Right ventricle myocardium inferior (tissue), 1 donor: ENCODE measurements around the gene XAB2. TPM values are rescaled to one million over a fixed set of nuclear protein-coding genes. Genes with fewer than 3 reads are reported as not detected.
A peak's percentile ranks its signal among the peaks of the same experiment; 100 is the strongest.

ENCODE experiments used
- ATAC-seq: fragments of 200-7000 bp; cut with Tn5 transposase; one replicate; pipeline ENCODE4 v1.9.1; 2020; ENCODE audit warnings: mild to moderate bottlenecking, moderate library complexity
- DNase-seq: peaks from one replicate; pipeline ENCODE4 v3.0.0; 2021; ENCODE audit errors: missing footprints
- intact Hi-C: fragments of 100-400 bp; cut with DNase I; formaldehyde crosslinking; loops from one replicate; pipeline ENCODE4 v1.11.0; 2022
- total RNA-seq: library from RNA; stranded (reverse); fragmentation: NEBNext Ultra II Directional; extraction: Animal tissue kit (Norgen Biotek cat#: 25700); gene quantifications from one replicate; pipeline ENCODE4 v1.2.1, GENCODE V29; 2021
- donor health status: DM: no; HTN: yes; CAD: no; lungs with severe emphysema.

XAB2 gene
- total RNA-seq, 1 donor from 2014 or later: 25.3 TPM

DNA sequence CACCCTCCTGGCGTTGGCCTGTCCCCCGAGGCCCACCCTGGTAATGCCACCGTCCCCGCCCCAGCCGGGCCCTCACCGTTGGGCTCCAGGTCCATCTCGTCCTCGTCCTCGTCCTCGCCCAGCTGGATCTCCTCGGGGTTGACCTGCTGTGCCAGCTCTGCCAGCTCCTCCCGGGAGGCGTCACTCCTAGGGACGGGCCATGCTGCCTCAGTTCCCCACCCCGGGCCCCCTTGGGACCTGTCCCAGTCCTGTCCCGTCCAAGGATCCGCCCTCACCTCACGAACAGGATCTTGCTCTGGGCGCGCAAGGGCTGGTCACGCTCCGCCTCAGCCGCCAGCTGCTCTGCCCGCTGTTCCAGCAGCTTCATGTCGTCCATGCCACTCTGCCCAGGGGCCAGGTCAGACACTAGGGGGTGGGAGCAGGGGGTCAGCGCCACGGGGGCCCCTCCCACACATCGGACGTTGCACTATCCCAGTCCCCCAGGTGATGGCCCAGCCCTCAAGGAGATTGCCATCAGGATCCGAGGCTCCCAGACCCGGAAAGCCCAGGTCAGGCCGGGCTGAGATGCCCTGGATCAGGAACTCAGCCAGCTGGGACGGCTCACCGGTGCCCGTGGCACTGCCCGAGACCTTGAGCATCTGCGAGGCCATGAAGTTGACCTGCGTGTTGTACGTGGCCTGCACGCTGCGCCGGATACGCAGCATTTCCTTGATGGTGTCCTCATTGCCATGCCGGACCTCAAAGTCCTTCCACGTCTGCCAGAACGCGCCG is 9.5 kb downstream of the XAB2 start:
- DNase-seq (no peak), ATAC-seq (no peak)

DNA sequence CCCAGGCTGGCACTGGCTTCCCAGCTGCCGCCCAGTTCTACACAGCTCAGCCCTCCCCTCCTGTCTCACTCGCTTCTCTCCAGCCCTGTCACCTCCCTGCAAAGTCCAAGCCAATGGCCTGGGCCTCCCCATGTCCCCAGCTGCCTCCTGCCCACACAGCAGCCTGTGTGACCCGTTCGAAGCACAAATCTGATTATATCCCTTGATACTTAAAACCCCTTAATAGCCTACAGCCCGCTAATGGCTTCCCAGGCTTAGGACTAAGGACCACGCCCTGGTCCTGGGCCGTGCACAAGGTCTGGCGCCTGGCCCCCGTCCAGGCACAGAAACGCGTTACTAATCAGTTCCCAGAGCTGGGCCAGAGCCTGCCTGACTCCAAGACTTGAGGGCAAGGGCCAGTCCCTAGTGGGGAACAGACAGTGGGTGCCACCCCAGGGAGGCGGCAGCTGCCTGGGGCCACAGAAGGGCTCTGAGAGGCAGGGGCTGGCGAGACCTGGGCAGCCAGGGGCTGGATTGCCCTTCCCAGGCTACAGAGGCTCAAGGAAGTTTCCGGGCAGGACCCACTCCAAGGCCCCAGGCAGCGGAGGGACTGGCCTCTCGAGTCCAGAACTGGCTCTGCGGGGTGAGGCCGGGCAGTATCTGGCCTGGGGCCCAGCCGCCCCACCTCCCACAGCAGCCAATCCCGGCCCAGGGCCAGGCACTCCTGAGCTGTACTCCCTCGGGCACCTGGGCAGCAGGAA is 10.4 kb downstream of the XAB2 start:
- ATAC-seq (no peak), DNase-seq (no peak)
- intact Hi-C loops: no loop called here

More for the DNA sequence above, 9.5 kb downstream of the XAB2 start:
- intact Hi-C loops: no loop called here

DNA sequence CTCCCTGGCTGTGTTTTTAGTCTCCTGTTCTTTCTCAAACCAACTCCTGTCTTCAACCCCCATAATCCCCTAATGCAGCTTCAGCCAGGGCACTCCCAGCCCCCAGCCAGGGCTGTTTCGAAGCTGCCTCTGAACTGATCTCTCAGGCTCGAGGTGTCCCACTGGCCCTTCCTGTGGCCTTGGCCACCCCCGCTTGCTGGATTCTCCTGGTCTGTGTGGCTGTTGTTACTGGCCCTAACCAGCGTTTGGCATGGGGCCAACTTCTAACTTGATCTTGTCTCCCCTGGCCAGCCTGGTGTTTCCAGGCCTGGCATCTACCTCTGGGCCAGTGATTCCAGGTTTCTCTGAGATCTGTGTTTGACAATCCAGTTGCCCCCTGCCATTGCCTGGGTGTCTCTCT is 11.0 kb downstream of the XAB2 start:
- DNase-seq: no peak

DNA sequence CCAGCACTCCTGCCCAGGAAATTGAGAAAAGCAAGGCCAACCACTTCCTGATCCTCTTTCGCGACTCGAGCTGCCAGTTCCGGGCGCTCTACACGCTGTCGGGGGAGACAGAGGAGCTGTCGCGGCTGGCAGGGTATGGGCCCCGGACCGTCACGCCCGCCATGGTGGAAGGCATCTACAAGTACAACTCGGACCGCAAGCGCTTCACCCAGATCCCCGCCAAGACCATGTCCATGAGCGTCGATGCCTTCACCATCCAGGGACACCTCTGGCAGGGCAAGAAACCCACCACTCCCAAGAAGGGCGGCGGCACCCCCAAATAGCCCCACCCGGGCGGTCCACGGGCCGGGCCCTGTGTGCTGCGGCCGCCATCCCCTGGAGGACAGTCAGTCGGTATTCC is 11.6 kb downstream of the XAB2 start:
- DNase-seq: no peak
- no peak for ATAC-seq
- intact Hi-C loops: no loop called here

More for the DNA sequence above, 11.0 kb downstream of the XAB2 start:
- intact Hi-C loops: no loop called here
- no peak for ATAC-seq

DNA sequence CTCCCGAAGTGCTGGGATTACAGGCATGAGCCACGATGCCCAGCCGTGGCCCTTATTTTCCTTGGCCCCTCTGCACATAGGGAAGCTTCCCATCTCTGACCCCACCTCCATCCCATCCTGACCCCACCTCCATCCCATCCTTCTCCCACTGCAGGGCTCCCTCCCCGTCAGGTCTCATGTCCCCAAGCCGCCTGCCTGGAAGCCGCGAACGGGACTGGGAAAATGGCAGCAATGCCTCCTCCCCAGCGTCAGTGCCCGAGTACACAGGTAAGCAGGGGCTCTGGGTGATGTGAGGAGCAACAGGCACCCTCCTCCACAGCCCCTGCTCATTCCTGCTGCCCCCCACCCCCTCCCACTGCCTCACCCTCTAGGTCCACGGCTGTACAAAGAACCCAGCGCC is 12.2 kb downstream of the XAB2 start:
- intact Hi-C loops: no loop called here
- ATAC-seq (no peak), DNase-seq (no peak)

DNA sequence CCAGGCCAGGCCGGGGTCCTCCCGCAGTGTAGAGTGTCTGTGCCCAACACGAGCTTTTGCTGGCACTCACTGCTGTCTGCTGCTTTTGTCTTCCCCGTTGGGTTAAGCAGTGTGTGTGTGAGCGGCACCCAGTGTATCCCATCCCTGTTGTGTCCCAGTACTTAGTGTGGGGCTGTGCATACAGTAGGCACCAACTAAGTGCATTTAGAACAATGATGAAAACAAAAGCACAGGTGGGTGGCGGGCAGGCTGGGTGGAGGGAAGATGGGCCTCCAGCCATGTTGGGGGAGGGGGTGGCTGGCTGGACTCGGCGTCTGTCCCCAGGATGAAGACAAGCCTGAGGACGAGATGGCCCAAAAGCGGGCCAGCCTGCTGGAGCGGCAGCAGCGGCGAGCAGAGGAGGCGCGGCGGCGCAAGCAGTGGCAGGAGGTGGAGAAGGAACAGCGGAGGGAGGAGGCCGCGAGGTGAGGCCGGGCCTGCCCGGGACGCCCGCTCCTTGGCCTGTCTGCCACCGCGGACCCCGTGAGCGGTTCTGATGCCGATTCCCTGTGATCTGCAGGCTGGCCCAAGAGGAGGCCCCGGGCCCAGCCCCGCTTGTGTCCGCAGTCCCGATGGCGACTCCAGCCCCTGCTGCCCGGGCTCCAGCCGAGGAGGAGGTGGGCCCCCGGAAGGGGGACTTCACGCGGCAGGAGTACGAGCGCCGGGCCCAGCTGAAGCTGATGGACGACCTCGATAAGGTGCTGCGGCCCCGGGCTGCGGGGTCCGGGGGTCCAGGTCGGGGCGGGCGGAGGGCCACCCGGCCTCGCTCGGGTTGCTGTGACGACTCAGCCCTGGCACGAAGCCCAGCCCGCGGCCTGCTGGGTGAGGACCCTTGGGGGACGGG is 14.2 kb downstream of the XAB2 start:
- intact Hi-C loops: no loop called here
- ATAC-seq (no peak), DNase-seq (no peak)

DNA sequence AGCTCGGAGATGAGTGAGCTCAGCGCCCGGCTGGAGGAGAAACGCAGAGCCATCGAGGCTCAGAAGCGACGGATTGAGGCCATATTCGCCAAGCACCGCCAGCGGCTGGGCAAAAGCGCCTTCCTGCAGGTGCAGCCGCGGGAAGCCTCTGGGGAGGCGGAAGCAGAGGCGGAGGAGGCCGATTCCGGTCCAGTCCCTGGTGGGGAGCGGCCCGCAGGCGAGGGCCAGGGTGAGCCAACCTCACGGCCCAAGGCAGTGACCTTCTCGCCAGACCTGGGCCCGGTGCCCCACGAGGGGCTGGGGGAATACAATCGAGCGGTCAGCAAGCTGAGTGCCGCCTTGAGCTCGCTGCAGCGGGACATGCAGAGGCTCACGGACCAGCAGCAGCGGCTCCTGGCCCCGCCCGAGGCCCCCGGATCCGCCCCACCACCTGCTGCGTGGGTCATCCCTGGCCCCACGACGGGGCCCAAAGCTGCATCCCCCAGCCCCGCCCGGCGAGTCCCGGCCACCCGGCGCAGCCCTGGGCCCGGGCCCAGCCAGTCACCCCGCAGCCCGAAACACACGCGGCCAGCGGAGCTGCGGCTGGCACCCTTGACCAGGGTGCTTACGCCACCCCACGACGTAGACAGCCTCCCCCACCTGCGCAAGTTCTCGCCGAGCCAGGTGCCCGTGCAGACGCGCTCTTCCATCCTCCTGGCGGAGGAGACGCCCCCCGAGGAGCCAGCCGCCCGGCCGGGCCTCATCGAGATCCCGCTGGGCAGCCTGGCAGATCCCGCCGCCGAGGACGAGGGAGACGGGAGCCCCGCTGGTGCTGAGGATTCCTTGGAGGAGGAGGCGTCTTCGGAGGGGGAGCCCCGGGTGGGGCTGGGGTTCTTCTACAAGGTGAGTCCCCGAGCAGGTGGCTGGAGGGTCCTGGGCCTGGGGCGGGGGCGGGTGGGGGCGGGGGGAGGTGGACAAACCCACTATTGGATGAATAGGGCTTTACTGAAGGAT is 16.8 kb downstream of the XAB2 start:
- ATAC-seq (no peak), DNase-seq (no peak)
- intact Hi-C loops: no loop called here

DNA sequence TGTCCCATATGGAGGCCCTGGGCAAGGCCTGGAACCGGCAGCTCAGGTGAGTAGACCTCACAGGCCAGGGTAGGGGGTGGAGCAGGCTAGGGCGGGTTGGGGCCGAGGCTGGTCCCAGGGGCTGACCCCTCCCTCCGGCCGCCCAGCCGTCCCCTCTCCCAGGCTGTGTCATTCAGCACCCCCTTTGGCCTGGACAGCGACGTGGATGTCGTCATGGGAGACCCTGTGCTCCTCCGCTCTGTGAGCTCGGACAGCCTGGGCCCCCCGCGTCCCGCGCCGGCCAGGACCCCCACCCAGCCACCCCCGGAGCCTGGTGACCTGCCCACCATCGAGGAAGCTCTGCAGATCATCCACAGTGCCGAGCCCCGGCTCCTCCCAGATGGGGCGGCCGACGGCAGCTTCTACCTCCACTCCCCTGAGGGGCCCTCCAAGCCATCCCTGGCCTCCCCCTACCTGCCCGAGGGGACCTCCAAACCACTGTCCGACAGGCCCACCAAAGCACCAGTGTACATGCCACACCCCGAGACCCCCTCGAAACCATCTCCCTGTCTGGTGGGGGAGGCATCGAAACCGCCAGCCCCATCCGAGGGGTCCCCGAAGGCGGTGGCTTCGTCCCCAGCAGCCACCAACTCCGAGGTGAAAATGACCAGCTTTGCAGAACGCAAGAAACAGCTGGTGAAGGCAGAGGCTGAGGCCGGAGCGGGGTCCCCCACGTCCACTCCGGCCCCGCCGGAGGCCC is 17.6 kb downstream of the XAB2 start:
- DNase-seq (no peak), ATAC-seq (no peak)
- intact Hi-C loops: no loop called here

DNA sequence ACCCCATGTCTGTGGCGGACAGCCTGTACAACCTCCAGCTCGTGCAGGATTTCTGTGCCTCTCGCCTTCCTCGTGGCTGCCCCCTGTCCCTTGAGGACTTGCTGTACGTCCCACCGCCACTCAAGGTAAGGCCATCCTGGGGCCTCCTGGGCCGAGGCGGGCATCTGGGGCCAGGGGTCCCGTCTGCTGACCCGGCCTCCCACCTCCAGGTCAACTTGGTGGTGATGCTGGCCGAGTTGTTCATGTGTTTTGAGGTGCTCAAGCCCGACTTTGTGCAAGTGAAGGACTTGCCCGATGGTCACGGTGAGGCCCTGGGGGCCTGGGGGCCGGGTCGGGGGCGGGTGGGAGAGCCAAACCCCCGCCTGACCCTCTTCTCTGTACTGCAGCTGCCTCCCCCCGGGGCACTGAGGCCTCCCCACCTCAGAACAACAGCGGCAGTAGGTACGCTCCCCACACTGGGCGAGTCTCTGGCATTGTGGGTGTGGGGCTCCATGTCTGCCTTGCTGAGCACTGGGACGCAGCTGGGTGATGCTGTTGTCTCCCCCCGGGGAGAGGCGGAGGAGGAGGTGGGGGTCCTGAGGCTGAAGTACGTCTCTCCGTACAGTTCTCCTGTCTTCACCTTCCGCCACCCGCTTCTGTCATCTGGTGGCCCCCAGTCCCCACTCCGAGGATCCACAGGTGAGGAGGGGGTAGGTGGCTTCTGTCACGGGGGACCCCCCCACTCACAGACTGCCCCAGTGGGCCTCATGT is 18.7 kb downstream of the XAB2 start:
- ATAC-seq (no peak), DNase-seq (no peak)
- intact Hi-C loops: no loop called here

DNA sequence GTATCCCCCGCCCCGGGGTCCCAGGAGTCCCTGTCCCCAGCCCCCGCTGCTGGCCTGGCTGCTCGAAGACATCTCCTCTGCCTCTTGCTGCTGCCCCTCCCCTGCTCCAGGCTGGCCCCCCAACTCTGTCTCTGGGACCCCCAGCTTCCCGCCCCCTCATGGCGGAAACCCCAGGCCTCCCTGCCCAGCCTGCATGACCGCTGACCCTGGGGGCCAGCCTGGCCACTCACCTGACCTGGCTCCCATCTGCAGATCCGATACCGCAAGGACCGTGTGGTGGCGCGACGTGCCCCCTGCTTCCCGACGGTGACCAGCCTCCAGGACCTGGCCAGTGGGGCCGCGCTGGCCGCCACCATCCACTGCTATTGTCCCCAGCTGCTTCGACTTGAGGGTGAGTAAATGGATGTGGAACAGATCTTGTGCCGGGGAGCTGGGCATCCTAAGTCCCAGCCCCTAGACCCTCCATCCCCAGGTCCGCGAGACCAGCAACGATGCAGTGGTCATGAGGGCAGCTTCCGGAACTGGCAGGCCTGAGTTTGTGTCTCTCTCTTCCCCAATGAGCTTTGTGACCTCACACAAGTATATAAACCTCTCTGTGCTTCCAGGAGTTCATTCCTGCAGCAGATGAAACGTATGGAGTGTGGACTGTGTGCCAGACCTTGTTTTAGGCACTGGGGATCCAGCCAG is 21.3 kb downstream of the XAB2 start:
- DNase-seq: no peak
- no peak for ATAC-seq
- intact Hi-C loops: no loop called here

DNA sequence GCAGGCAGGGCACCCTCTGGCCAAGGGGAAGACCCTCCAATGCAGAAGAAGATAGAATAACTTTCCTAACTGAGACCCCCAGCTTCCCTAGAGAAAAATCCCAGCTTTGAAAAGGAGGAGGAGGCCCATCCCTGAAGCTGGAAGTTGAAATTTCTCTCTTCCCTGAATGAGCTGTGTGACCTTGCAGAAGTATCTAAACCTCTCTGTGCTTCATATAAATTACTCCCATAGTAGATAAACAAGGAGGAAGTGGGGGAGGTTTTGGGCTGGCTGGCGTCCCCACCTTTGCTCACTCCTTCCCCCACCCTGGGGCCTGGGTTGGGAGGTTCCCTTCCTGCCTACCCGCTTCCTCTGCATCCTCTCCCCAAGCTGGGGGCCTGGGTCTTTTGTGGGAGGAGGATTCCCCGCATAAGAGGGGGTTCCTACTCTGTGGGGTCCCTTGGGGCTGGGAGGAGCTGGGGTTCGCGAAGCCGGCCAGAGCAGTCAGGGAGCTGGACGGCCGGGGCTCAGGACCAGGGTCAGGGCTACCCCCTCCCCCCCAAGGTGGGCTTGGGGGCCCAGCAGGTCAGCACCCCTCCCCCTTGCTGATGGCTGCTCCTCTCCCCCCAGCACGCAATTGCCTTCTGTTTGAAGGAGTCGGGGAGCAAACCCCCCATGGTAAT is 22.0 kb downstream of the XAB2 start:
- DNase-seq (no peak), ATAC-seq (no peak)
- intact Hi-C loops: no loop called here

DNA sequence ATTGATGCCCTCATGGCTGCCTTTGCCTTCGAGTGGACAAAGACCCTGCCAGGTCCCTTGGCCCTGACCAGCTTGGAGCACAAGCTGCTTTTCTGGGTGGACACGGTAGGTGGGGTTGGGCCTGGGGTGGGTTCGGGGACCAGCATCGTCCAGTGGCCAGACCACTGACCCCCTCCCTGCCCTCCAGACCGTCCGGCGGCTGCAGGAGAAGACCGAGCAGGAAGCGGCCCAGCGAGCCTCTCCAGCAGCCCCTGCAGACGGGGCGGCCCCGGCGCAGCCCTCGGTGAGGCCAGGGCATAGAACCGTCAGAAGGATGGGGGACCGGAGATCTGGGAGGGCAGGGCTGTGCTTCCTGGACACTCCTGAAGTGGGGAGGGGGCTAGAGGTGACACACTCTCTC is 23.1 kb downstream of the XAB2 start:
- intact Hi-C loops: no loop called here
- no peak for DNase-seq
- peak; percentile 16 for ATAC-seq

DNA sequence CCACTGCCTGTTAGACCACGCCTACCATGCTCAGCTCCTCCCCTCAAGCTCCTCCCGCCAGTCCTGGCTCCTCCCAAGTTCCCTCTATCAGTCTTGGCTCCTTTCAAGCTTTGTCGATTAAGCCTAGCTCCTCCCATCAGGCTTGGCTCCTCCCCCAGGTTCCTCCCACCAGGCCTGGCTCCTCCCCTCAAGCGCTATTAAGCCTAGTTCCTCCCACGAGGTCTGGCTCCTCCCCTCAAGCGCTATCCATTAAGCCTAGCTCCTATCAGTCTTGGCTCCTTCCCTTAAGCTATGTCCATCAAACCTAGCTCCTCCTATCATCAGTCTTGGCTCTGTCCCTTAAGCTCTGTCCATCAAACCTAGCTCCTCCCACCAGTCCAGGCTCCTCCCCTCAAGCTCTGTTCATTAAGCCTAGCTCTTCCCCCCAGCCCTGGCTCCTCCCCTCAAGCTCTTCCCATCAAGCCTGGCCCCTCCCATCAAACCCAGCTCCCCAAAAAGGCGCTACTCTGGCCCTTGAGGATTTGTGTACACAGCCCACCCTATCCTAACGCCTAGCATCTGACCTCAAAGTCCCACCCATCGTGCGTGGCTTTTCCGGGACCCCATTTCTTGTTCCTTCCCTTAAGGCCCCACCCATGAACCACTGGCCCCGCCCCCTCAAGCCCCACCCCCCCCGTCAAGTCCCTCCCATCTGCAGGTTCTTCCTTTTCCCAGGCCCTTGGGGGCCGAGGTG is 23.7 kb downstream of the XAB2 start:
- ATAC-seq (no peak), DNase-seq (no peak)
- intact Hi-C loops: no loop called here

DNA sequence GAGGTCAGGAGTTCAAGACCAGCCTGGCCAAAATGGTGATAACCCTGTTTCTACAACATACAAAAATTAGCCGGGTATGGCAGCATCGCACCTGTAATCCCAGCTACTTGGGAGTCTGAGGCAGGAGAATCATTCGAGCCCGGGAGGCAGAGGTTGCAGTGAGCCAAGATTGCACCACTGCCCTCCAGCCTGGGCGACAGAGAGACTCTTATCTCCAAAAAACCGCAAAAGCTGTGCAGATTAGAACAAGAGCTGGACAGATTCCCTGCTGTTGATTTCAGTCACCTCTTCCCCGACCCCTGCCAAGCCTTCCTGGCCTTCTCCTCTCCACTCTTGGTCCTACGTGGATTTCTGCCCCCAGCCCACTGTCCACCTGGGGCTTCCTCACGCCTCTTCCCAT is 25.4 kb downstream of the XAB2 start:
- ATAC-seq (no peak), DNase-seq (no peak)
- intact Hi-C loops: no loop called here

DNA sequence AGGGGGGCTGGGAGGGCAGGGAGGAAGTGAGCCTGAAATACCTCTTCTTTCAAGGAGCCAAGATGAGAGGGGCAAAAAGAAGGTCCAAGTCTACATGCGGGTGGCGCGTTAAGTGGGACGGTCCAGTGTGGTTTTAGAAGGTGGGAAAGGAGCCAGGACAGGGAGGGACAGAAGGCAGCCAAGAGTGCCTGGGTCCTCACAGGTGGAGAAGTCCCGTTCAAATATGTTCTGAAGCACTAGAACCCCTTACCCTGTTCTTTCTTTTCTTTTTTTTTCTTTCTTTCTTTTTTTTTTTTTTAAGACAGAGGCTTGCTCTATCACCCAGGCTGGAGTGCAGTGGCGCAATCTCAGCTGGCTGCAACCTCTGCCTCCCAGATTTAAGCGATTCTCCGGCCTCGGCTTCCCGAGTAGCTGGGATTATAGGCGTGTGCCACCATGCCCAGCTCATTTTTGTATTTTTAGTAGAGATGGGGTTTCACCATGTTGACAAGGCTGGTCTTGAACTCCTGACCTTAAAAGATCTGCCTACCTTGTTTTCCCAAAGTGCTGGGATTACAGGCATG is 26.3 kb downstream of the XAB2 start:
- intact Hi-C loops: no loop called here
- ATAC-seq: no peak
- DNase-seq: no peak
